K562 (cell line): Measurements from ENCODE around the gene NFIB. TPM values are rescaled to one million over a fixed set of nuclear protein-coding genes. Genes with fewer than 3 reads are reported as not detected.

ENCODE experiments used
- CHD1 ChIP-seq: fragments of 200-600 bp; sonication (generic); IDR thresholded peaks from one replicate; pipeline ENCODE4 v1.6.1; 2012; ENCODE audit warnings: mild to moderate bottlenecking, moderate library complexity, low read length, inconsistent platforms
- ETV1 ChIP-seq: fragments of 450-650 bp; conservative IDR thresholded peaks from 2 replicates; pipeline ENCODE4 v1.6.1; 2016; ENCODE audit warnings: missing genetic modification characterization, control low read depth, low read depth, missing compliant biosample characterization
- FOXK2 ChIP-seq, 2 experiments: fragments of 450-650 bp; IDR thresholded peaks in 1 of 2; conservative IDR thresholded peaks in 1 of 2; 2 replicates each; pipeline ENCODE4 v1.6.1; 2016; ENCODE audit warnings: low read depth in 2 of 2, mild to moderate bottlenecking in 1 of 2
- GABPA ChIP-seq: fragments of 200-800 bp; sonication (Bioruptor generic); conservative IDR thresholded peaks from 2 replicates; pipeline ENCODE4 v1.6.1; 2016; ENCODE audit warnings: low read depth, missing genetic modification characterization, missing compliant biosample characterization
- KAT8 ChIP-seq: fragments of 450-650 bp; IDR thresholded peaks from 2 replicates; pipeline ENCODE4 v1.6.1; 2016; ENCODE audit warnings: low read depth, mild to moderate bottlenecking
- MYC ChIP-seq, 2 experiments: fragments of 250-450 bp in 1 of 2; sonication (Bioruptor Pico) in 1 of 2; IDR thresholded peaks; 2 replicates each; pipeline versions ENCODE4 v1.5.1 to v1.6.1; 2012 to 2021; ENCODE audit warnings: low read depth in 2 of 2, borderline replicate concordance in 1 of 2, improper control_type of control experiment in 1 of 2, low read length in 1 of 2, mild to moderate bottlenecking in 1 of 2, moderate library complexity in 1 of 2
- SAP30 ChIP-seq: fragments of 200-600 bp; sonication (generic); IDR thresholded peaks from 2 replicates; pipeline ENCODE4 v1.6.1; 2012; ENCODE audit warnings: borderline replicate concordance, low read depth, mild to moderate bottlenecking, moderate library complexity, low read length, control low read depth, inconsistent platforms; ENCODE audit not compliant: insufficient read depth, poor library complexity, severe bottlenecking
- SMAD4 ChIP-seq: fragments of 250-450 bp; sonication (Bioruptor Pico); conservative IDR thresholded peaks from 2 replicates; pipeline ENCODE4 v1.8.0; 2021; ENCODE audit warnings: inconsistent platforms, mild to moderate bottlenecking, moderate library complexity
- SOX6 ChIP-seq: fragments of 450-650 bp; IDR thresholded peaks from 2 replicates; pipeline ENCODE4 v1.6.1; 2014; ENCODE audit warnings: mild to moderate bottlenecking
- XRCC4 ChIP-seq: IDR thresholded peaks from one replicate; pipeline ENCODE4 v1.6.1; 2011; ENCODE audit not compliant: insufficient read depth, insufficient read length; ENCODE audit errors: extremely low read depth
- YBX1 ChIP-seq: fragments of 450-650 bp; IDR thresholded peaks from 2 replicates; pipeline ENCODE4 v1.7.1; 2016; ENCODE audit warnings: mild to moderate bottlenecking
- ZBTB7A ChIP-seq: IDR thresholded peaks from 2 replicates; pipeline ENCODE4 v1.6.1; 2011; ENCODE audit warnings: low read depth, mild to moderate bottlenecking, low read length, moderate library complexity, borderline replicate concordance; ENCODE audit not compliant: control insufficient read depth
- ZNF121 ChIP-seq: sonication (generic); formaldehyde crosslinking; conservative IDR thresholded peaks from 2 replicates; pipeline ENCODE4 v1.8.0; 2022; ENCODE audit warnings: missing genetic modification reagents
- ZNF174 ChIP-seq: fragments of 250-450 bp; sonication (Bioruptor Pico); IDR thresholded peaks from 2 replicates; pipeline ENCODE4 v1.4.0; 2020; ENCODE audit warnings: mild to moderate bottlenecking
- polyA plus RNA-seq, 8 experiments: library from polyadenylated mRNA; depleted of rRNA in 4 of 8; stranded (reverse) in 5 of 8; unstranded in 3 of 8; fragments of >200 nt; fragmentation: Nextera tagmentation in 2 of 8; fragmentation: Illumina TruSeq in 1 of 8; extraction: Ambion mirVana in 2 of 8; extraction: Trizol in 1 of 8; gene quantifications; 2 replicates each; pipeline versions ENCODE4 v1.2.1 to v1.2.3, GENCODE V29; 2011 to 2014; ENCODE audit warnings: inconsistent platforms in 1 of 8, missing spikeins in 1 of 8
- total RNA-seq, 7 experiments: library from RNA; depleted of rRNA in 6 of 7; stranded (reverse); fragments of >200 nt in 6 of 7; fragmentation: Illumina TruSeq in 2 of 7; extraction: Trizol in 2 of 7; gene quantifications; 2 replicates each; pipeline versions ENCODE4 v1.2.1 to v1.2.3, GENCODE V29; 2011 to 2021; ENCODE audit warnings: low replicate concordance in 1 of 7
- TF ChIP-seq, protein P1 (sequence below): fragments of 250-450 bp; sonication (Bioruptor Pico); IDR thresholded peaks from 2 replicates; pipeline ENCODE4 v1.4.0; 2020
- TF ChIP-seq, protein P2 (sequence below): fragments of 250-450 bp; sonication (Bioruptor Pico); IDR thresholded peaks from 2 replicates; pipeline ENCODE4 v1.4.0; 2020; ENCODE audit warnings: mild to moderate bottlenecking, moderate library complexity
- TF ChIP-seq, protein P3 (sequence below), 2 experiments: fragments of 450-650 bp in 1 of 2; sonication (generic) in 1 of 2; formaldehyde crosslinking in 1 of 2; IDR thresholded peaks in 1 of 2; conservative IDR thresholded peaks in 1 of 2; 2 replicates each; pipeline versions ENCODE4 v1.6.1 to v1.8.1; 2016 to 2023; ENCODE audit warnings: mild to moderate bottlenecking in 2 of 2, moderate library complexity in 2 of 2, inconsistent platforms in 1 of 2, missing genetic modification reagents in 1 of 2
- TF ChIP-seq, protein P4 (sequence below): fragments of 250-450 bp; sonication (Bioruptor Pico); IDR thresholded peaks from 2 replicates; pipeline ENCODE4 v1.8.0; 2022; ENCODE audit warnings: moderate library complexity, mild to moderate bottlenecking, inconsistent platforms
- TF ChIP-seq, protein P5 (sequence below): fragments of 450-650 bp; IDR thresholded peaks from 2 replicates; pipeline ENCODE4 v1.6.1; 2016; ENCODE audit warnings: antibody characterized with exemption

The NFIB gene
- total and polyA plus RNA-seq, 9 of the 15 experiments (the other 6 are each of a cell fraction or from before 2014, with no cell fraction given): 1.2 to 3.3 (median 1.9) TPM

DNA sequence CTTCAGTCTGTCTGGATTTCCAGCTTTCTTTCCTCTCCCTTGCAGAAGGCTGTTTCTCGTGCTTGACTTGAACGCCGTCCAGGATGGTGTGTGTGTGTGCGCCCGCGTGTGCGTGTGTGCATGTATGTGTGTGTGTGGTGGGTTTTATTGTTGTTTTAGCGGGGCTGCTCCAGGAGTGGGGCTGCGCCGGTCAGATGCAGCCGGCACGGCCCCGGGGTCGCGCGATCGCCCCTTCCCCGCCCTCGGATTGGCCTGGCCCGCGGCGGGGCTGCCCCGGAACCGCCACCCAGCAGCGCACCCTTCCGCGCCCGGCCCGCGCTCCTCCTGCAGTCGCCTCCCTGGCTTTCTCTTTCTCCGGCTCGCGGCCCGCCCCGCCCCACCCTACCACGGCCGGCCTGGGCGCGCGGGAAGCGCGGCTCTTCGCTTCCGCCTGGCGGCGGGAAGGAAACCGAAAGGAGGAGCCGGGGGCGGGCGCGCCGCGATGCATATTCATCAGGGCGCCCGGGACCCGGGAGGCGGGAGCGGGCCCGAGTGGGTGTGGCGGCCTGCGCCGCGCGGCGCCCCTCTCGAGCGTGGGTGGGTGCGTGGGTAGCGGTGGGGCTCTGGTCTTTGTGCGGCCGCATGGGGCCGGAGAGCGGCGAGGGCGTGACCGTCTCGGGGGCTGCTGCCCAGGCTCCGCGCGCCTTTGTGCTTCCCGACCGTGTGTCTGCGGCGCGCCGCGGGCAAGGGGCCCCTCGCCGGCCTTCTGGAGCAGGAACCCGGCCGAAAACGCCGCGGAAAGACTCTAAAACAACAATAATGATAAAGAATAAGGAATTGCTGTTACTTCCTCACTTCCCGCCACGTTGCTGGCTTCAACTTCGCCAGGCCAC is 8.5 kb upstream of the NFIB start (continued):
- TF ChIP-seq MYC (IDR thresholded peaks at IDR 0.05; ENCODE audit: low read depth, low read length) (peak; percentile 9), MYC (CRISPR knock-in tag; IDR thresholded peaks at IDR 0.05; ENCODE audit: borderline replicate concordance, low read depth) (no peak), XRCC4 (no peak), FOXK2 (conservative IDR thresholded peaks at IDR 0.05 in 1 of 2, IDR thresholded peaks at IDR 0.05 in 1 of 2; ENCODE audit: low read depth in 2 of 2) (no peak), CHD1 (no peak), KAT8 (no peak), SOX6 (no peak), ZNF121 (no peak), SAP30 (no peak), ZNF174 (no peak), ETV1 (tag) (no peak), GABPA (tag) (peak; percentile 62), ZBTB7A (no peak; the same call in 1 of the 2 replicates), SMAD4 (CRISPR knock-in tag) (no peak; the same call in none of the 2 replicates), YBX1 (no peak)
- TF ChIP-seq, protein P1, sequence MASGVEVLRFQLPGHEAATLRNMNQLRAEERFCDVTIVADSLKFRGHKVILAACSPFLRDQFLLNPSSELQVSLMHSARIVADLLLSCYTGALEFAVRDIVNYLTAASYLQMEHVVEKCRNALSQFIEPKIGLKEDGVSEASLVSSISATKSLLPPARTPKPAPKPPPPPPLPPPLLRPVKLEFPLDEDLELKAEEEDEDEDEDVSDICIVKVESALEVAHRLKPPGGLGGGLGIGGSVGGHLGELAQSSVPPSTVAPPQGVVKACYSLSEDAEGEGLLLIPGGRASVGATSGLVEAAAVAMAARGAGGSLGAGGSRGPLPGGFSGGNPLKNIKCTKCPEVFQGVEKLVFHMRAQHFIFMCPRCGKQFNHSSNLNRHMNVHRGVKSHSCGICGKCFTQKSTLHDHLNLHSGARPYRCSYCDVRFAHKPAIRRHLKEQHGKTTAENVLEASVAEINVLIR: no peak
- TF ChIP-seq, protein P2, sequence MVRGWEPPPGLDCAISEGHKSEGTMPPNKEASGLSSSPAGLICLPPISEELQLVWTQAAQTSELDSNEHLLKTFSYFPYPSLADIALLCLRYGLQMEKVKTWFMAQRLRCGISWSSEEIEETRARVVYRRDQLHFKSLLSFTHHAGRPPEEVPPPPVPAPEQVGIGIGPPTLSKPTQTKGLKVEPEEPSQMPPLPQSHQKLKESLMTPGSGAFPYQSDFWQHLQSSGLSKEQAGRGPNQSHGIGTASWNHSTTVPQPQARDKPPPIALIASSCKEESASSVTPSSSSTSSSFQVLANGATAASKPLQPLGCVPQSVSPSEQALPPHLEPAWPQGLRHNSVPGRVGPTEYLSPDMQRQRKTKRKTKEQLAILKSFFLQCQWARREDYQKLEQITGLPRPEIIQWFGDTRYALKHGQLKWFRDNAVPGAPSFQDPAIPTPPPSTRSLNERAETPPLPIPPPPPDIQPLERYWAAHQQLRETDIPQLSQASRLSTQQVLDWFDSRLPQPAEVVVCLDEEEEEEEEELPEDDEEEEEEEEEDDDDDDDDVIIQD (CRISPR knock-in tag): no peak
- TF ChIP-seq, protein P3, sequence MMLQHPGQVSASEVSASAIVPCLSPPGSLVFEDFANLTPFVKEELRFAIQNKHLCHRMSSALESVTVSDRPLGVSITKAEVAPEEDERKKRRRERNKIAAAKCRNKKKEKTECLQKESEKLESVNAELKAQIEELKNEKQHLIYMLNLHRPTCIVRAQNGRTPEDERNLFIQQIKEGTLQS (IDR thresholded peaks at IDR 0.05): no peak
- TF ChIP-seq, protein P3 (CRISPR knock-in tag; conservative IDR thresholded peaks at IDR 0.05): no peak
- TF ChIP-seq, protein P4, sequence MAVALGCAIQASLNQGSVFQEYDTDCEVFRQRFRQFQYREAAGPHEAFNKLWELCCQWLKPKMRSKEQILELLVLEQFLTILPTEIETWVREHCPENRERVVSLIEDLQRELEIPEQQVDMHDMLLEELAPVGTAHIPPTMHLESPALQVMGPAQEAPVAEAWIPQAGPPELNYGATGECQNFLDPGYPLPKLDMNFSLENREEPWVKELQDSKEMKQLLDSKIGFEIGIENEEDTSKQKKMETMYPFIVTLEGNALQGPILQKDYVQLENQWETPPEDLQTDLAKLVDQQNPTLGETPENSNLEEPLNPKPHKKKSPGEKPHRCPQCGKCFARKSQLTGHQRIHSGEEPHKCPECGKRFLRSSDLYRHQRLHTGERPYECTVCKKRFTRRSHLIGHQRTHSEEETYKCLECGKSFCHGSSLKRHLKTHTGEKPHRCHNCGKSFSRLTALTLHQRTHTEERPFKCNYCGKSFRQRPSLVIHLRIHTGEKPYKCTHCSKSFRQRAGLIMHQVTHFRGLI: no peak
- TF ChIP-seq, protein P5, sequence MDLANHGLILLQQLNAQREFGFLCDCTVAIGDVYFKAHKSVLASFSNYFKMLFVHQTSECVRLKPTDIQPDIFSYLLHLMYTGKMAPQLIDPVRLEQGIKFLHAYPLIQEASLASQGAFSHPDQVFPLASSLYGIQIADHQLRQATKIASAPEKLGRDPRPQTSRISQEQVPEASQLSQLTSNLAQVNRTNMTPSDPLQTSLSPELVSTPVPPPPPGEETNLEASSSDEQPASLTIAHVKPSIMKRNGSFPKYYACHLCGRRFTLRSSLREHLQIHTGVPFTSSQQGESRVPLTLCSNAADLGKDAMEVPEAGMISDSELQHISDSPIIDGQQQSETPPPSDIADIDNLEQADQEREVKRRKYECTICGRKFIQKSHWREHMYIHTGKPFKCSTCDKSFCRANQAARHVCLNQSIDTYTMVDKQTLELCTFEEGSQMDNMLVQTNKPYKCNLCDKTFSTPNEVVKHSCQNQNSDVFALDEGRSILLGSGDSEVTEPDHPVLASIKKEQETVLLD: peak; percentile 38; the same call in 1 of the 2 replicates
